Gastroesophageal sphincter (tissue), 3 donors: ENCODE measurements around the gene ZNF576.

Experiments
- CTCF ChIP-seq, 4 experiments: fragments of 200-600 bp in 2 of 4; fragments of 450-650 bp in 2 of 4; sonication (generic) in 1 of 4; IDR thresholded peaks; one replicate each; pipeline ENCODE4 v1.5.1; 2017 to 2019; ENCODE audit warnings: antibody characterized with exemption in 4 of 4, mild to moderate bottlenecking in 2 of 4, moderate library complexity in 2 of 4
- POLR2A ChIP-seq, 2 donors: fragments of 450-650 bp; IDR thresholded peaks; one replicate each; pipeline ENCODE4 v1.6.1; 2017; ENCODE audit warnings: antibody characterized with exemption in 2 of 2, mild to moderate bottlenecking in 2 of 2, moderate library complexity in 1 of 2
- POLR2AphosphoS5 ChIP-seq: sonication (generic); formaldehyde crosslinking; IDR thresholded peaks from one replicate; pipeline ENCODE4 v1.6.1; 2017; ENCODE audit warnings: antibody characterized with exemption

GRCh38 chr19:43610493-43610892 lies 14.1 kb downstream of the ZNF576 start:
- no peak for TF ChIP-seq POLR2AphosphoS5
- no peak for TF ChIP-seq POLR2A (IDR thresholded peaks at IDR 0.05)
- no peak for TF ChIP-seq CTCF (IDR thresholded peaks at IDR 0.05)
